ENCODE measurements around the gene ADORA3.

DNA sequence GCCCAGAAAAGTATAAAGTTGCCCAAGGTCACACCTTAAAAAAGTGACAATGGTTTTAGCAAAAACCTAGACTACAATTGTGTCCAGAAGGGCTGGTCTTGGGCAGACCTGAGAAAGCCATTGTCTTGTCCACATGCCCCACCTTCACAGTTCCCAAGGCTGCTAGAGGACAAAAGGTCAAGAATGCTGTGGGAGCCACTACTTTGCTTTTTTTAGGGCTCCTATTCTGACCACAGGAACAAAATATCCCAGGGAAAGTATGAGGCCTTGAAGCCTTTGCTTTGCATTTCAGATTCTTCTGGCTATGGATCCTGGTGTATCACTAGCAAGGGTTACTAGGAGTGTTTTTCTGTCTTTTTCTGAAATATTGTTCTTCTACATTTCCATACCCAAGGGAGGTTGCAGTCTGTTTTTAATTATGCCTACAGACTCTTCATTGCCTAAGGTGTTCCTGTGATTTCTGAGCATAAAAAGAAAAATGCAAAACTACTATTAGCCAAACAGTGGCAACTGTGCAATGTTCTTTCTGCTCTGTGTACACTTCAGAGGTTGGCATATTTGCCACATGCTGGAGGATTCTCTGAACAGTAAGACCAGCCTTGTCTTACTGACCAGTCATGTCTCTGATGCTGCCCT is 18.9 kb downstream of the ADORA3 start:
- TF ChIP-seq POLR2A (IDR thresholded peaks at IDR 0.05; ENCODE audit: low read depth, low read length) (no peak), TAF1 (IDR thresholded peaks at IDR 0.05; ENCODE audit: borderline replicate concordance, low read depth, low read length) (no peak)

Data from GM12892 (cell line).